ENCODE measurements around the gene RPS26. TPM values are rescaled to one million over a fixed set of nuclear protein-coding genes. Genes with fewer than 3 reads are reported as not detected.
"Not testable (repeated sequence)": the region's sequence is repeated elsewhere in the genome, so short reads cannot be mapped to it uniquely, and the experiment has no call there.

The RPS26 gene
- total RNA-seq, 1 donor from 2014 or later: 3,534 TPM

DNA sequence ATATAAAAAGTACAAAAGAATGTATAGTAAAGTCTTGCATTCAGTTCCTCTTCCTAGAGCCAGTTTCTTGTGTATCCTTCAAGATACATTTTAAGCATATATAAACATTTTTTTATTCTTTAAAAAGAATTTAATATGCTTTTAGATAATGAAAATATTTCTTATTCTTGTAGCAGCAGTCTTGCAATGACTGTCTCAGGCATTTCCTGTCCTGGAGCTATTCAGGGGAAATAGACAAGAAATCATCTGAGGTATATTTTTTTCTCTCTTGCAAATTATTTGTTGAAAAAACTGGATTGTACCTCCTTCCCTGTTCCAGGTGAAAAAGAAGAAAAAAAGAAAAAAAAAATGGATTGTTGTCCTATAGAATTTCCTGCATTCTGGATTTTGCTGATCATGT, 21.3 kb downstream of the RPS26 start:
- DNase-seq (ENCODE audit: low read depth): no peak
- TF ChIP-seq, protein P1, sequence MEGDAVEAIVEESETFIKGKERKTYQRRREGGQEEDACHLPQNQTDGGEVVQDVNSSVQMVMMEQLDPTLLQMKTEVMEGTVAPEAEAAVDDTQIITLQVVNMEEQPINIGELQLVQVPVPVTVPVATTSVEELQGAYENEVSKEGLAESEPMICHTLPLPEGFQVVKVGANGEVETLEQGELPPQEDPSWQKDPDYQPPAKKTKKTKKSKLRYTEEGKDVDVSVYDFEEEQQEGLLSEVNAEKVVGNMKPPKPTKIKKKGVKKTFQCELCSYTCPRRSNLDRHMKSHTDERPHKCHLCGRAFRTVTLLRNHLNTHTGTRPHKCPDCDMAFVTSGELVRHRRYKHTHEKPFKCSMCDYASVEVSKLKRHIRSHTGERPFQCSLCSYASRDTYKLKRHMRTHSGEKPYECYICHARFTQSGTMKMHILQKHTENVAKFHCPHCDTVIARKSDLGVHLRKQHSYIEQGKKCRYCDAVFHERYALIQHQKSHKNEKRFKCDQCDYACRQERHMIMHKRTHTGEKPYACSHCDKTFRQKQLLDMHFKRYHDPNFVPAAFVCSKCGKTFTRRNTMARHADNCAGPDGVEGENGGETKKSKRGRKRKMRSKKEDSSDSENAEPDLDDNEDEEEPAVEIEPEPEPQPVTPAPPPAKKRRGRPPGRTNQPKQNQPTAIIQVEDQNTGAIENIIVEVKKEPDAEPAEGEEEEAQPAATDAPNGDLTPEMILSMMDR (conservative IDR thresholded peaks at IDR 0.05; ENCODE audit: low read depth, low read length): no peak
- H3K4me3 ChIP-seq (ENCODE audit: low read depth, low read length): no peak overlapping the region

DNA sequence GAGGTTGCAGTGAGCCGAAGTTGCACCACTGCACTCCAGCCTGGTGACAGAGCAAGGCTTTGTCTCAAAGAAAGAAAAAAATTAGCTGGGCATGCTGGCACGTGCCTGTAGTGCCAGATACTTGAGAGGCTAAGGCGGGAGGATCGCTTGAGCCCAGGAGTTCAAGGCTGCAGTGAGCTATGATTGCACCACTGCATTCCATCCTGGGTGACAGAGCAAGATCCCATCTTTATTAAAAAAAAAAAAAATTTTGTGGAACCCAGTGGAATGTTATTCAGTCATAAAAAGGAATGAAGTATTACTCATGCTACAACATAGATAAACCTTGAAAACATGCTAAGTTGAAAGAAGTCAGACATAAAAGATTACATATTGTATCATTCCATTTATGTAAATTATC, 29.9 kb downstream of the RPS26 start:
- TF ChIP-seq, protein P1 (conservative IDR thresholded peaks at IDR 0.05; ENCODE audit: low read depth, low read length): no peak
- DNase-seq (ENCODE audit: low read depth): no peak

DNA sequence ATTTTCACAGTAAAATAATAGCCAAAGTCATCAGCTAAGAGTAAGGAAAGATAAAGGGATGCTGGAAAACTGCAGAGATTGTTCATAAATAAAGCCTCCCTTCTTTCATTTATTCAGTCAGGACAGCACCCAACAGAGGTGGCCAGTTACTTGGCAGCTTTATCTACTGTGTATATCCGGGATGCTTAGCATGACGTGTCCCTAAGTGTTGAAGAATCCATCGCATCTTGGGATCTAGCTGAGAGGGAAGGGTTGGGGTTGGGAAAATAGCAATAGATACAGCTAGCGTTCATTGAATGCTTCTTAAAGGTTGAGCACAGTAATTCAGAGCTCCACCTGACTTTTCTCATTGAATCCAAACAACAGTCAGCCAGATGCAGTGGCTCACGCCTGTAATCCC, 32.7 kb downstream of the RPS26 start:
- DNase-seq (ENCODE audit: low read depth): no peak
- TF ChIP-seq, protein P1 (conservative IDR thresholded peaks at IDR 0.05; ENCODE audit: low read depth, low read length): no peak
- no peak overlapping the region for H3K4me3 ChIP-seq (ENCODE audit: low read depth, low read length)

More for the DNA sequence above, 29.9 kb downstream of the RPS26 start:
- H3K4me3 ChIP-seq (ENCODE audit: low read depth, low read length): no peak overlapping the region

DNA sequence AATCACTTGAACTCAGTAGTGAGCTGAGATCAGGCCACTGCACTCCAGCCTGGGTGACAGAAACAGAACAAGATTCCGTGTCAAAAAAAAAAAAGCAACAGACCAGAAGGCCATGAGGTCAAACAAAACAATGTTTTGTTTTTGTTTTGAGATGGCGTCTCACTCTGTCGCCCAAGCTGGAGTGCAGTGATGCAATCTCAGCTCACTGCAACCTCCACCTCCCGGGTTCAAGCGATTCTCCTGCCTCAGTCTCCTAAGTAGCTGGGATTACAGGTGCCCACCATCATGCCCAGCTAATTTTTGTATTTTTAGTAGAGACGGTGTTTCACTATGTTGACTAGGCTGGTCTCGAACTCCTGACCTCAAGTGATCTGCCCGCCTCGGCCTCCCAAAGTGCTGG, 36.2 kb downstream of the RPS26 start:
- not testable (repeated sequence) for DNase-seq (ENCODE audit: low read depth); H3K4me3 ChIP-seq (ENCODE audit: low read depth, low read length)

DNA sequence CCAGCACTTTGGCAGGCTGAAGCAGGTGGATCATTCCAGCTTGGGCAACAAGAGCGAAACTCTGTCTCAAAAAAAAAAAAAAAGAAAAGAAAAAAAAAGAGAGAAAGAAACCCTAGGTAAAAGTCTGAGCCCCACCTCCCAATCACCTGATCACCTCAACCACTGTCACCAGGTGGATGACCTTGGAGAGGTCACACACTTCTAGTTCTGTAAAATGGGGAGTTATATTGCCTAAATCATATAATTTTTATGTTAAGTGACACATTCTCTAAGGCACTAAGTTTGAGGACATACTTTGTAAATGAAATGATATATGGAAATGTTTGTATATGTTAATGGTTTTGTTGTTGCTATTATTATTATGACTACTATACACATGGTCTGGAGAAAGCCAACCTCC, 36.7 kb downstream of the RPS26 start:
- no peak for DNase-seq (ENCODE audit: low read depth)
- TF ChIP-seq, protein P1 (conservative IDR thresholded peaks at IDR 0.05; ENCODE audit: low read depth, low read length): no peak
- no peak overlapping the region for H3K4me3 ChIP-seq (ENCODE audit: low read depth, low read length)

DNA sequence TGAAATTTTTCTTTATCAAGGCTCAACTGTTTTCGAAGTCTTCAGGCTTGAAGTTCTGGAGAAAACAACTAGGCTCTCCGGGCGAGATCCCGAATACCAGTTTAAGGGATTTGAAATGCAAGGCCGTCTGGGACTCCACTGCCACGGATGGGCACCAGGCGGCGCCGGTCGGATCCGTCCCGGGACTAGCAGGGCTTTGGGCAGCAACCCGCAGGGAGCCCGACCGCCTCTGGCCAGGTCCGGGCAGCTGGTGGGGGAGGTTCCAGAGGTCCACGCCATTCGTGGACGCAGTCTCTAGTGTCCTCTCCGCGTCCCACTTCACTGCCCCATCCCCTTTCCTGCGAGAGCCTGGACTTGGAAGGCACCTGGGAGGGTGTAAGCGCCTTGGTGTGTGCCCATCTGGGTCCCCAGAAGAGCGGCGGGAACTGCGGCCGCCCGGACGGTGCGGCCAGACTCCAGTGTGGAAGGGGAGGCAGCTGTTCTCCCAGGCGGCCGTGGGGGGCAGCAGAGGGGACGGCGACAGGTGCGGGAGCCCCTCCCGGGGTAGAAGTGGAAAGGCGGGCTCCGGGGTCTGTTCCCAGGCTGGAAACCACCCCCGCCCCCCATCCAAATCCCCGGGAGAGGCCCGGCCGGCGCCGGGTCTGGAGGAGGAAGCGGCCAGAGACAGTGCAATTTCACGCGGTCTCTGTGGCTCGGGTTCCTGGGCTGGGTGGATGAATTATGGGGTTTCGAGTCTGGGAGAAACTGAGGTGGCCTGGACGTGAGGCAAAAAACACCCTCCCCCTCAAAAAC, 37.4 kb downstream of the RPS26 start:
- peak overlapping the region; percentile 85 for H3K4me3 ChIP-seq (ENCODE audit: low read depth, low read length)
- DNase-seq (ENCODE audit: low read depth): no peak
- TF ChIP-seq, protein P1 (conservative IDR thresholded peaks at IDR 0.05; ENCODE audit: low read depth, low read length): peak; percentile 77

DNA sequence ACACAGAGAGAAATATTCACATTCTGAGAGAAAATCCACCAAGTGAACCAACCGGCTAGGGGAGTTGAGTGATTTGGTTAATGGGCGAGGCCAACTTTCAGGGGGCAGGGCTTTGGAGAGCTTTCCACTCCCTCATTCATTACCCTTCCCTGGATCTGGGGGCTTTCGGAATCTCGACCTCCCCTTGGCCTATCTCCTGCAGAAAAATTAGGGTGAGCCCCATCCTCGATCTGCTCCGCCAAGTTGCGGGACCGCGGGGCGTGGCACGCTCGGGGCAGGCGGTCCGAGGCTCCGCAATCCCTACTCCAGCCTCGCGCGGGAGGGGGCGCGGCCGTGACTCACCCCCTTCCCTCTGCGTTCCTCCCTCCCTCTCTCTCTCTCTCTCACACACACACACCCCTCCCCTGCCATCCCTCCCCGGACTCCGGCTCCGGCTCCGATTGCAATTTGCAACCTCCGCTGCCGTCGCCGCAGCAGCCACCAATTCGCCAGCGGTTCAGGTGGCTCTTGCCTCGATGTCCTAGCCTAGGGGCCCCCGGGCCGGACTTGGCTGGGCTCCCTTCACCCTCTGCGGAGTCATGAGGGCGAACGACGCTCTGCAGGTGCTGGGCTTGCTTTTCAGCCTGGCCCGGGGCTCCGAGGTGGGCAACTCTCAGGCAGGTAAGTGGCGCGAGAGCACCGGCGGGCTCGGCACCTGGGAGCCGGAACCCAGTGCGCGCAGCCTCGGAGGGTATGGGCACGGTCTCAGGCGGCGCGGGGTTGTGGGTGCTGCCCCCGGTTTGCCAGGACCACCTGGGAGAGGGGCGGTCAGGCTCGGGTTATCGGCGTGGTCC, 38.2 kb downstream of the RPS26 start, which contains the start of gene ERBB3:
TSS of gene ERBB3 (plus strand) at position 443 of the 833 bp plus-strand sequence. CDS start at position 579, 136 bp downstream.
- TF ChIP-seq, protein P1 (conservative IDR thresholded peaks at IDR 0.05; ENCODE audit: low read depth, low read length): no peak
- peak within 1 kb of the TSS; percentile 85 for H3K4me3 ChIP-seq (ENCODE audit: low read depth, low read length)
- DNase-seq (ENCODE audit: low read depth): no peak

Data from epithelial cell of proximal tubule (primary cell).